ENCODE data around the gene INO80.

GRCh38 chr15:41006479-41006878, 109.6 kb downstream of the INO80 start:
- TF ChIP-seq POLR2AphosphoS5 (IDR thresholded peaks at IDR 0.05; ENCODE audit: borderline replicate concordance, low read depth, low read length) (no peak), EZH2 (IDR thresholded peaks at IDR 0.05) (no peak)
